Measurements from ENCODE around the gene PCDH18. TPM values are rescaled to one million over a fixed set of nuclear protein-coding genes. Genes with fewer than 3 reads are reported as not detected.

PCDH18 gene, protein sequence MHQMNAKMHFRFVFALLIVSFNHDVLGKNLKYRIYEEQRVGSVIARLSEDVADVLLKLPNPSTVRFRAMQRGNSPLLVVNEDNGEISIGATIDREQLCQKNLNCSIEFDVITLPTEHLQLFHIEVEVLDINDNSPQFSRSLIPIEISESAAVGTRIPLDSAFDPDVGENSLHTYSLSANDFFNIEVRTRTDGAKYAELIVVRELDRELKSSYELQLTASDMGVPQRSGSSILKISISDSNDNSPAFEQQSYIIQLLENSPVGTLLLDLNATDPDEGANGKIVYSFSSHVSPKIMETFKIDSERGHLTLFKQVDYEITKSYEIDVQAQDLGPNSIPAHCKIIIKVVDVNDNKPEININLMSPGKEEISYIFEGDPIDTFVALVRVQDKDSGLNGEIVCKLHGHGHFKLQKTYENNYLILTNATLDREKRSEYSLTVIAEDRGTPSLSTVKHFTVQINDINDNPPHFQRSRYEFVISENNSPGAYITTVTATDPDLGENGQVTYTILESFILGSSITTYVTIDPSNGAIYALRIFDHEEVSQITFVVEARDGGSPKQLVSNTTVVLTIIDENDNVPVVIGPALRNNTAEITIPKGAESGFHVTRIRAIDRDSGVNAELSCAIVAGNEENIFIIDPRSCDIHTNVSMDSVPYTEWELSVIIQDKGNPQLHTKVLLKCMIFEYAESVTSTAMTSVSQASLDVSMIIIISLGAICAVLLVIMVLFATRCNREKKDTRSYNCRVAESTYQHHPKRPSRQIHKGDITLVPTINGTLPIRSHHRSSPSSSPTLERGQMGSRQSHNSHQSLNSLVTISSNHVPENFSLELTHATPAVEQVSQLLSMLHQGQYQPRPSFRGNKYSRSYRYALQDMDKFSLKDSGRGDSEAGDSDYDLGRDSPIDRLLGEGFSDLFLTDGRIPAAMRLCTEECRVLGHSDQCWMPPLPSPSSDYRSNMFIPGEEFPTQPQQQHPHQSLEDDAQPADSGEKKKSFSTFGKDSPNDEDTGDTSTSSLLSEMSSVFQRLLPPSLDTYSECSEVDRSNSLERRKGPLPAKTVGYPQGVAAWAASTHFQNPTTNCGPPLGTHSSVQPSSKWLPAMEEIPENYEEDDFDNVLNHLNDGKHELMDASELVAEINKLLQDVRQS
- 70.4 and 100 TPM in 2 replicates for total RNA-seq

DNA sequence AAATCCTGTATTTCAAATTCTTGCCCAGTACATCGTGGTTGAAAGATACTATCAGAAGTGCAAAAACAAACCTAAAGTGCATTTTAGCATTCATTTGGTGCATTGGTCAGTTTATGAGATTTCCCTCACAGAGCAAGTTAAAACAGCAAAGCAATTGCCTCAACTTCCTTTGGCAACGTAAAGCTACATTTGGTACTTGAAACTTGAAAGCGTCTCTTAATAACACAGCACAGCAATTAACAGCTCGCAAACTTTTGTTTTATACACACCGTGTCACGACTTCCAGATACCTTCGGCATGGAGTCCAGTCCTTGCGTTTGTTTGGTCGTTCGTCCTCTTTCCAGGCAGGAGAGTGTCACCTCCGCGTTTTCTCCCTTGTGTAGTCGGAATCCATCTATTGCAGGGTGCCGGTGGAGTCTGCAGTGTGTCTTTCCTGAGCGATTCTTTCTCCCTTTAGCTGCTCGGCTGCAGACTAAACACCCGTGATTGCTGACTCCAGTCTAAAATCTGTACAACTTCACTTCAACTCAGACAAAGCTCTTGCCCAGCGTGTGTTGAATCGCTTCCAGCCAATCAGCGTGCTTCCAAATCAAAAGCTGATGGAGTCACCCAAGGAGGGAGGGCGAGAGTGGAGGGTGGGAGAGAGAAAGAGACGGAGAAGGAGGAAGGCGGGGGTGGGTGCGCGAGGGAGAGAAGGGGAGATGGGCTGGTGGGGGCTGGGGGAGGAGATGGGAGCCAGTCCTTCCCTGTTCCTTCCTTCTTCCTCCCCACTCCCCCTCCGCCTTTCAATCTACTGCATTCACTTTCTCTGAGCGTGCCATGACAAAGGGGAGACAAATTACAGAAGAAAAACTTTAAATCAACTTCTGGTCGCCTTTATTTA is at the start of gene PCDH18:
Gene PCDH18, minus strand, starts transcription at position 509 of the 883 bp plus-strand sequence. Its CDS starts 406 bp downstream, at position 103.

All from smooth muscle cell of bladder (primary cell).